ENCODE measurements around the gene SIDT2.

Gene SIDT2

DNA sequence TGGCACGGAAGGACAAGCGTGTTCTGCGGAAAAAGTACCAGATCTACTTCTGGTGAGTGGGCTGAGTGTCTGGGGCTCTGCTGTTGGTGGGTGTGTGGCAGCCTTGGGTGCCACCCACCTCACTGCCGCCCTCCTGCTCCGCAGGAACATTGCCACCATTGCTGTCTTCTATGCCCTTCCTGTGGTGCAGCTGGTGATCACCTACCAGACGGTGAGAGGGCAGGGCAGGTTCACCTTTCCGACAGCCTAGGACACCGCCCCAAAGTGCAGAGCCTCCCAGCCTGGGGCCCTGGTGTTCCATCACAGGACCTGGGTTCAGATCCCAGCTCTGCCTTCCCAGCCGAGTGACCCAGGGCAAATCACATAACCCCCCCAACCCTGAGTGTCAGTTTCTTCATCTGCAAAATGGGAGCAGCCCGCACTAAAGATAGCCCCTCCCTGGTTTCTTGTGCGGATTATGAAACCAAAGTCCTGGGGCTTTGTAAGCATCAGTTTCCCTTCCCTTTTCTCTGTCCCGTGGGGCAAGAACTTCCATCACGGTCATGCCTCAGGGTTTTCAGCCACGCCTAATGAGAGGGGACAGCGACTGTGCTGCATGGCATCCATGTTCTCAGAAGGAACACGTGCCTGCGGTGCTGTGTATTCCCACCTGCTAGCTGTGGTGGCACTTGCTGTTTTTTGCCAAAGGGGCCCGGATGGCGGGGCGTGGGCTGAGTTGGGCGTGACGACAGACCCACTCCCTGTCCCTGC is 10.8 kb downstream of the SIDT2 start:
- peak; percentile 87 to 96 (median 92) for DNase-seq

GRCh38 chr11:117189941-117190544 is 11.5 kb downstream of the SIDT2 start:
- no peak for DNase-seq

DNA sequence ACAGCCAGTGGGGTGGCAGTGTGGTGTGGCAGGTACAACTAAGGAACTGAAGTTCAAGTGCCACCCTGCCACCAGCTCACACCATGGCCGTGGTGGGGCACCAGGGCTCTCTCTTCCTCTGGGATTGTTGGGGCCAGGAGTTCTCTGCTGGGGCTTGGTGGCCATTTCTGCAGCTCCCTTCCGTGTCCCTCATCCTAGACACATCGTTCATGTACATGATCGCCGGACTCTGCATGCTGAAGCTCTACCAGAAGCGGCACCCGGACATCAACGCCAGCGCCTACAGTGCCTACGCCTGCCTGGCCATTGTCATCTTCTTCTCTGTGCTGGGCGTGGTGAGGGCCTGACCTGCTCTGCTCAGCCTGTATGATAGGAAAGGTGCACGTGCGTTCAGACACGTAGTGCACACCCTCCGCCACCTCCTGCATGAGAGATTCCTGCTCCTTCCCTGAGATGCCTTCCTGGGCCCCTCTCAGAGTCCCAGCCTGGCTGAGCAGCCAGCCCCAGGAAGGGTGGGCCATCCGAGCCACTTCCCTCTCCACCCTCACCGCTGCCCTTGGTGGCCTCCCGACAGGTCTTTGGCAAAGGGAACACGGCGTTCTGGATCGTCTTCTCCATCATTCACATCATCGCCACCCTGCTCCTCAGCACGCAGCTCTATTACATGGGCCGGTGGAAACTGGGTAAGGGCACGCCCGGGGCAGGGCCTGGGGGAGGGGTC is 13.3 kb downstream of the SIDT2 start:
- DNase-seq: no peak

DNA sequence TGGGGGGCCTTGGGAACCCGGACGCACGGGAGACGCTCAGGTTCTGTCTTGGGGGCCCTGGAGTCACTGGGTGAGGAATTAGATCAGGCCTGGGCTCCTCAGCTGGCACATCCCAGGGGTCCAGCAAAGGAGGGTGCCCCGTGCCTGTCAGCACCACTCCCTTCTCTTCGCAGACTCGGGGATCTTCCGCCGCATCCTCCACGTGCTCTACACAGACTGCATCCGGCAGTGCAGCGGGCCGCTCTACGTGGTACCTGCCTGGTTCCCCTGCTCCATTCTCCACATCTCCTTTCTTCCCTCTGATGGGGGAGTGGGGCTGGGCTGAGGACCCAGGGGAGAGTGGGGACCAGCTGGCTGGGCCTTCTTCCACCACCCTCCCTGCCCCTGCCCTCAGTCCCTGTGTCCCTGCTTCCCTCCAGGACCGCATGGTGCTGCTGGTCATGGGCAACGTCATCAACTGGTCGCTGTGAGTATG is 13.9 kb downstream of the SIDT2 start:
- DNase-seq: no peak

- no peak for DNase-seq
These were observed 14.8 kb downstream of the SIDT2 start for GRCh38 chr11:117193130-117194020.

- no peak for DNase-seq
These were observed 15.7 kb downstream of the SIDT2 start for GRCh38 chr11:117194267-117194666.

GRCh38 chr11:117195258-117195657 is 16.7 kb downstream of the SIDT2 start:
- peak in 2 of 4 experiments; percentile 24 to 32 for DNase-seq

DNA sequence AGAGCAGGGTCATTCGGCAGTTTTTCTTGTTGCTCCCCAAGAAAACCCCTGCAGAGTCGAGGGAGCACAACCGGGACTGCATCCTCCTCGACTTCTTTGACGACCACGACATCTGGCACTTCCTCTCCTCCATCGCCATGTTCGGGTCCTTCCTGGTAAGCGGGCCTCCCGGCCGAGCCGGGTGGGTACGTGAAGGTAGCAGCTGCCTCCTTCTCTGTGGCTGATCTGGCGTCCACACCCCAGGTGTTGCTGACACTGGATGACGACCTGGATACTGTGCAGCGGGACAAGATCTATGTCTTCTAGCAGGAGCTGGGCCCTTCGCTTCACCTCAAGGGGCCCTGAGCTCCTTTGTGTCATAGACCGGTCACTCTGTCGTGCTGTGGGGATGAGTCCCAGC is 17.2 kb downstream of the SIDT2 start:
- DNase-seq: no peak

GRCh38 chr11:117197006-117197405 is 18.5 kb downstream of the SIDT2 start:
- no peak for DNase-seq

GRCh38 chr11:117197516-117198456 is 19.2 kb downstream of the SIDT2 start:
- no peak for DNase-seq

DNA sequence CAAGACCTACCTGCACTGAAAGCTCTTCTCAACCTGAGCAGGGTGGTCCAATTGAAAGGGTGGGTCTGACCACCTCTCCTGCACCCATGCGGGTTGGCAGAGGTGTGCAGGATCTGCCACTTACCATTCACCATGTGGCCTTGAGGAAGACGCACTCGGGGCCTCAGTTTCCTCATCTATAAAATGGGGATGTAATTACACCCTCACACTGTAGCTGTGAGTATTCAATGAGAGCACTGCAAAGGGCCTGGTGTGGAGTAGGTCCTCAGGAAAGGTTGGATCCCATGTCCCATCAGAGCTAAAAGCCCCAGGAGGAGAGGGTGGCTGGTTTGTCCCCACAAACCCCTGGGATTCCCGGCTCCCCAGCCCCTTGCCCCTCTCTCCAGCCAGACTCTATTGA is 20.1 kb downstream of the SIDT2 start:
- DNase-seq: no peak

- peak in 1 of 4 experiments; percentile 11 for DNase-seq
These were observed 20.7 kb downstream of the SIDT2 start, which contains the start of gene TAGLN for GRCh38 chr11:117199053-117199915. Gene TAGLN (plus strand): TSS chr11:117199370. CDS start chr11:117203014, 3,644 bp downstream.

- DNase-seq: no peak
These were observed 21.6 kb downstream of the SIDT2 start for GRCh38 chr11:117199916-117200812.

DNA sequence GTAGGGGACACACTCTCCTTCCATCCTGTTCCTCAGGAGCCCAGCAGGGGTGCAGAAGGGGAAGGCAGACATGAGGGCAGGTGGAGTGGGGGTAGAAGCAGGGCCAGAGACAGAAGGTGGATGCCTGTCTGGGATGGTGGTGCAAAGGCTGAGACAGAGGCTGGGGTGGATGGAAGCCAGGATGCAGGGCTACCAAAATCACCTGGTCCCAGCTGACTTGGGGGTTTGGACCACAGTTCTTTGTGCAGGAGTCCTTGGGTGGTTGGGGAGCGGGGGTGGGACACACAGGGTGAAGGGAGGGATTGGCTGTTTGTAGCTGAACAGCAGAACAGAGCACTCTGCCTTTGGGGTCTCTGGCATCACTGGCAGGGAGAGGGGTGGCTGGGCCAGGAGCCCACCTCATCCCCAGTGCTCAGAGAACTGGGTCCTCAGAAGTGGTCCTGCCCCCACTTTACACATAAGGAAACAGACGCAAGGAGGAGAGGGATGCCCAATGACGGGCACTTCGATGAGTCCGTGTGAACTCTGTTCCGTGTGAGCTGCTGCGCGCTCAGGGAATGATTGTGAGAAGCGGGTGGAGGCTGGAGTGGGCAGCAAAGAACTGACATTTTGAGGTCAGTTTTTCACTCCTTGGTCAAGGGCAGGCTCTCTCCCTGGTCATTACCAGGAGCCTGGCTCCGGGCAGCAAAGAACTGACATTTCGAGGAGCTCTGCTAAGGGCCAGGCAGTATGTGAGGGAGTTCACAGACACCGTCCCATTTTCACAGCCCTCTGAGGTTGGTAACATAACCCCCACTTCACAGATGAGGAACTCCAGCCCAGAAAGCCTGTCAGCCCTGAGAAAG is 22.5 kb downstream of the SIDT2 start:
- no peak for DNase-seq

DNA sequence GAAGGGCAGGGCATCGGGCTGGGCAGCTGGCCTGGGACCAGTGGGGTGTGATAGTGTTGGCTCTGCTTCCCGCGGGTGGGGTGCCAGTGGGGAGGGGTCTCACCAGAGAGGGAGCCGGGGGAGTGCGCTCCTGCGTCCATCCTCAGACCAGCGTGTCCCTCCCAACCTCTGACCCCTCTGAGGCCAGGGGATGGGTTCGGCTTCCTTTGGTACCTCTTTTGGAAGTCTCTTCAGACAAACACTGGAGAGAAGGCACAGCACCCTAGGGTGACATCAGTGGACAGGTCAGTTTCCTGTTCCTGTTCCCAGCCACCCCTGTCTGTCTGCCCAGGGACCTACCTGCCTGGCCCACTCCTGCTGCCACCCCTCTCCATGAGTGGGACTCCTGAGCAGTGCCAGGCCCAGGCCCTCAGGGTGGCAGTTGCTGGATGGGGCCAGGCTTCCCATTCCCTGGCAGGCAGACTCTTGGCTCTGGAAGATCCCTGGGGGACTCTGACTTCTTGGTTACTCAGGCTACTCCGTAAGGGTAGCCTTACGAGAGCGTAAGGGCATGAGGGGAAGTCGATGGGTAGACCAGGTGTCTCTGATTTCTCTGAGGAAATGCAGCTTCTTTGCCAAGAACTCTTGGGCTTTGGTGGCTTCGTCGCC is 23.2 kb downstream of the SIDT2 start:
- DNase-seq: no peak

DNA sequence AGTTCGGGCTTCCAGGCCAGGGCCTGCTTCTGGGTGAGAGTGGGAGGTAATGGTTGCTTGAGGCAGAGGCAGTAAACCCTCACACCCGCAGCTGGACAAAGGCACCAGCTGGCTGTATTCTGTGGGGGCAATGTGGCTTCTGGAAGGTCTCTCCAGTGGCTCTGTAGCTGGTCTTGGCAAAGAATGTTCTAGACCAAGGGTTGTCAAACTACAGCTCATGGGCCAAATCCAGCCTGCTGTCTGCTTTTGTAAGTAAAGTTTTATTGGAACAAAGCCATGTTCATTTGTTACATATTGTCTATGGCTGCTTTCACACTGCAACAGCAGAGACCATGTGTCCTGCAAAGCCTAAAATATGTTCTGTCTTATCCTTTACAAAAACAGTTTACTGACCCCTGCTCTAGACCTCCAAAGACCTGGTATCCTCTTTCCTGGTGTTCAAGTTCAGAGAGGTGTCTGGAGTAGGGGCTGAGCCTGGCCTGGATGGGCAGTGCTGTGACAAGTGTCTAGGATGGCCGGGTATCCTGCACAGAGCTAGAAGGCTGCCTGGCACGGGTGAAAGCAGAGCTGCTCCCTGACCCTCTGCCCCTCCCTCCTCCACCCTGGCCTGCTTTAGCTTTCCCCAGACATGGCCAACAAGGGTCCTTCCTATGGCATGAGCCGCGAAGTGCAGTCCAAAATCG is 24.0 kb downstream of the SIDT2 start:
- no peak for DNase-seq

DNA sequence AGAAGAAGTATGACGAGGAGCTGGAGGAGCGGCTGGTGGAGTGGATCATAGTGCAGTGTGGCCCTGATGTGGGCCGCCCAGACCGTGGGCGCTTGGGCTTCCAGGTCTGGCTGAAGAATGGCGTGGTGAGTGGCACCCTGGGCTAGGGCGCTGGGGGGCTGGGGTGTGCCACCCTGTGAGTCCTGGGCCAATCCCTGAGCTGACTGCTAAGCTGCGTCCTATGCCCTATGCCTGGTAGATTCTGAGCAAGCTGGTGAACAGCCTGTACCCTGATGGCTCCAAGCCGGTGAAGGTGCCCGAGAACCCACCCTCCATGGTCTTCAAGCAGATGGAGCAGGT is 24.5 kb downstream of the SIDT2 start:
- no peak for DNase-seq
